Endothelial cell of umbilical vein (primary cell): Measurements from ENCODE around the gene PAAF1.

Experiments used
- TF ChIP-seq, protein P1 (sequence below), 2 donors: IDR thresholded peaks; 1 replicate in 1 of 2; 2 replicates in 1 of 2; pipeline ENCODE4 v1.5.1; 2011; ENCODE audit warnings: low read length in 2 of 2, mild to moderate bottlenecking in 2 of 2, moderate library complexity in 2 of 2, control low read depth in 1 of 2, inconsistent platforms in 1 of 2, low read depth in 1 of 2; ENCODE audit not compliant: insufficient read depth in 1 of 2; ENCODE audit errors: extremely low read depth in 1 of 2
- TF ChIP-seq, protein P2 (sequence below): IDR thresholded peaks from 2 replicates; pipeline ENCODE4 v1.6.1; 2011; ENCODE audit not compliant: insufficient read depth, insufficient read length

DNA sequence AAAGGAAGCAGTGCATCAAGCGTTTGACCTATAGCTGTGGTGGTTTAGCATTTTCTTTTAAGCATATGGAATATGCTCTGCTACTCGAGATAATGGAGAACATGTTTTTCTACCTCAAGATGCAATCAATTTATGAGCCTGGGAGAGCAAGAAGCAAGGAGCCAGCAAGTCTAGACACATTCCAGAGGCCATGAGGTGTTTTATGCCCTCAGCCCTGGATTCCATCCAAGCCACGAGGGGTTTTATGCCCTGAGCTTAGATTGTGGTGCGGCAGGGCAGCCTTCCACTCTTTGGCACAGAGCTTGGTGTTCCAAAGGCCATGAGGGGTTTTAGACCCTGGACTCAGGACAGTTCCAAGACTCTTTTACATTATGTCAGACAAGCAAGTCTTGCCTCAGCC, 62.3 kb downstream of the PAAF1 start:
- TF ChIP-seq, protein P1, sequence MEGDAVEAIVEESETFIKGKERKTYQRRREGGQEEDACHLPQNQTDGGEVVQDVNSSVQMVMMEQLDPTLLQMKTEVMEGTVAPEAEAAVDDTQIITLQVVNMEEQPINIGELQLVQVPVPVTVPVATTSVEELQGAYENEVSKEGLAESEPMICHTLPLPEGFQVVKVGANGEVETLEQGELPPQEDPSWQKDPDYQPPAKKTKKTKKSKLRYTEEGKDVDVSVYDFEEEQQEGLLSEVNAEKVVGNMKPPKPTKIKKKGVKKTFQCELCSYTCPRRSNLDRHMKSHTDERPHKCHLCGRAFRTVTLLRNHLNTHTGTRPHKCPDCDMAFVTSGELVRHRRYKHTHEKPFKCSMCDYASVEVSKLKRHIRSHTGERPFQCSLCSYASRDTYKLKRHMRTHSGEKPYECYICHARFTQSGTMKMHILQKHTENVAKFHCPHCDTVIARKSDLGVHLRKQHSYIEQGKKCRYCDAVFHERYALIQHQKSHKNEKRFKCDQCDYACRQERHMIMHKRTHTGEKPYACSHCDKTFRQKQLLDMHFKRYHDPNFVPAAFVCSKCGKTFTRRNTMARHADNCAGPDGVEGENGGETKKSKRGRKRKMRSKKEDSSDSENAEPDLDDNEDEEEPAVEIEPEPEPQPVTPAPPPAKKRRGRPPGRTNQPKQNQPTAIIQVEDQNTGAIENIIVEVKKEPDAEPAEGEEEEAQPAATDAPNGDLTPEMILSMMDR (IDR thresholded peaks at IDR 0.05; ENCODE audit: extremely low read depth in 1 of 2, insufficient read depth in 1 of 2, low read depth in 1 of 2, low read length in 2 of 2), result no peak
- TF ChIP-seq, protein P2, sequence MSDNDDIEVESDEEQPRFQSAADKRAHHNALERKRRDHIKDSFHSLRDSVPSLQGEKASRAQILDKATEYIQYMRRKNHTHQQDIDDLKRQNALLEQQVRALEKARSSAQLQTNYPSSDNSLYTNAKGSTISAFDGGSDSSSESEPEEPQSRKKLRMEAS, result no peak
